Inflammatory macrophage treated with lipopolysaccharide for 4 hours (primary cell): Measurements from ENCODE around the gene CHMP4A.

Experiments used
- DNase-seq: peaks from one replicate; pipeline ENCODE4 v3.0.0-alpha.2; 2020

Gene CHMP4A

GRCh38 chr14:24177041-24177825 is 36.1 kb downstream of the CHMP4A start:
- DNase-seq: no peak

- no peak for DNase-seq
Observed at GRCh38 chr14:24176599-24176998, 36.7 kb downstream of the CHMP4A start.

- DNase-seq: no peak
Observed at GRCh38 chr14:24172871-24173281, 40.4 kb downstream of the CHMP4A start.

- no peak for DNase-seq
Observed at GRCh38 chr14:24172261-24172860, 40.9 kb downstream of the CHMP4A start.

GRCh38 chr14:24171422-24172260 is 41.6 kb downstream of the CHMP4A start, which contains the start of gene REC8:
Gene REC8, plus strand, starts transcription at chr14:24172080. Its CDS starts 473 bp downstream, at chr14:24172553.
- no peak for DNase-seq

- DNase-seq: peak; percentile 75
Observed at GRCh38 chr14:24167469-24168114, 45.7 kb downstream of the CHMP4A start.

- DNase-seq: no peak
Observed at GRCh38 chr14:24165785-24166184, 47.5 kb downstream of the CHMP4A start.

GRCh38 chr14:24164518-24164991 is 48.7 kb downstream of the CHMP4A start:
- no peak for DNase-seq

GRCh38 chr14:24162093-24162492 is 51.2 kb downstream of the CHMP4A start:
- DNase-seq: peak; percentile 23

GRCh38 chr14:24160850-24161804 is 52.2 kb downstream of the CHMP4A start, which contains the start of gene IRF9:
Gene IRF9, plus strand, starts transcription at chr14:24161265. Its CDS starts 880 bp downstream, at chr14:24162145.
- DNase-seq: peak; percentile 95

- no peak for DNase-seq
Observed at GRCh38 chr14:24160499-24160849, 52.8 kb downstream of the CHMP4A start.

- no peak for DNase-seq
Observed at GRCh38 chr14:24159777-24160498, 53.4 kb downstream of the CHMP4A start.
